Type B pancreatic cell (in vitro differentiated cells): ENCODE results near the gene SWSAP1. TPM values are rescaled to one million over a fixed set of nuclear protein-coding genes. Genes with fewer than 3 reads are reported as not detected.
"Not testable (repeated sequence)": the region's sequence is repeated elsewhere in the genome, so short reads cannot be mapped to it uniquely, and the experiment has no call there.

Source experiments
- DNase-seq: peaks from one replicate; pipeline ENCODE4 v3.0.0; 2021; ENCODE audit warnings: mixed read lengths; ENCODE audit not compliant: unreplicated experiment; ENCODE audit errors: extremely low spot score
- H3K27ac Mint-ChIP-seq: 2 replicates; pipeline ENCODE4 v1.8.0; 2021; ENCODE audit warnings: mild to moderate bottlenecking, mixed read lengths
- H3K27me3 Mint-ChIP-seq: 2 replicates; pipeline ENCODE4 v1.8.0; 2021; ENCODE audit warnings: mixed read lengths
- H3K36me3 Mint-ChIP-seq: 2 replicates; pipeline ENCODE4 v1.8.0; 2021; ENCODE audit warnings: mixed read lengths
- H3K4me1 Mint-ChIP-seq: one replicate; pipeline ENCODE4 v1.8.0; 2021; ENCODE audit warnings: mixed read lengths; ENCODE audit not compliant: unreplicated experiment
- H3K4me3 Mint-ChIP-seq: 2 replicates; pipeline ENCODE4 v1.8.0; 2021; ENCODE audit warnings: mild to moderate bottlenecking, mixed read lengths
- H3K9me3 Mint-ChIP-seq: 2 replicates; pipeline ENCODE4 v1.8.0; 2021; ENCODE audit warnings: mixed read lengths
- total RNA-seq: library from RNA; stranded (reverse); gene quantifications from 2 replicates; pipeline ENCODE4 v1.2.1, GENCODE V29; 2021; ENCODE audit warnings: low replicate concordance
- TF ChIP-seq, protein P1 (sequence below): fragments of 200-600 bp; sonication (generic); conservative IDR thresholded peaks from 2 replicates; pipeline ENCODE4 v1.5.0; 2021; ENCODE audit warnings: antibody characterized with exemption, mild to moderate bottlenecking

Gene SWSAP1
- total RNA-seq, 1 donor from 2014 or later = 2.7 TPM

DNA sequence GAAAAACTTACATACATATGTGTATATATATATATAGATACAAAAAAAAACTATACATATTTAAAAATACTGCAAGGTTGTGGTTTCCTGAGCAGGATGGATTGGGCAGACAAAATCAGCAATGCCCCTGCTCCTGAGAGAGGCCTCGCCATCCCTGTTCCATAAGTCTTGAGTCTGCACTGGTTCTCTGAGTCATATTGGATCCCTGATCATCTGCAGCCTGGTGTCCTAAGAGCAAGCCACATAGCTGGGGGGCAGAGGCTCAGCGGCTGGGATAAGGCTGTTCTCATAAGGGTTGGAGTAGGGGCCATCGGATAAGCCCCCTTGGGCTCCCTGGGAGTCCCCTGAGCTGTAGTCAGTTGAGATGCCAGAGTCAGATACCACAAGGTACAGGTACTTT lies 3.3 kb downstream of the SWSAP1 start:
- H3K27me3 Mint-ChIP-seq = peaks cover 13% of the 10 kb centered on the region
- no peak overlapping the region for H3K27ac Mint-ChIP-seq
- DNase-seq = no peak
- TF ChIP-seq, protein P1, sequence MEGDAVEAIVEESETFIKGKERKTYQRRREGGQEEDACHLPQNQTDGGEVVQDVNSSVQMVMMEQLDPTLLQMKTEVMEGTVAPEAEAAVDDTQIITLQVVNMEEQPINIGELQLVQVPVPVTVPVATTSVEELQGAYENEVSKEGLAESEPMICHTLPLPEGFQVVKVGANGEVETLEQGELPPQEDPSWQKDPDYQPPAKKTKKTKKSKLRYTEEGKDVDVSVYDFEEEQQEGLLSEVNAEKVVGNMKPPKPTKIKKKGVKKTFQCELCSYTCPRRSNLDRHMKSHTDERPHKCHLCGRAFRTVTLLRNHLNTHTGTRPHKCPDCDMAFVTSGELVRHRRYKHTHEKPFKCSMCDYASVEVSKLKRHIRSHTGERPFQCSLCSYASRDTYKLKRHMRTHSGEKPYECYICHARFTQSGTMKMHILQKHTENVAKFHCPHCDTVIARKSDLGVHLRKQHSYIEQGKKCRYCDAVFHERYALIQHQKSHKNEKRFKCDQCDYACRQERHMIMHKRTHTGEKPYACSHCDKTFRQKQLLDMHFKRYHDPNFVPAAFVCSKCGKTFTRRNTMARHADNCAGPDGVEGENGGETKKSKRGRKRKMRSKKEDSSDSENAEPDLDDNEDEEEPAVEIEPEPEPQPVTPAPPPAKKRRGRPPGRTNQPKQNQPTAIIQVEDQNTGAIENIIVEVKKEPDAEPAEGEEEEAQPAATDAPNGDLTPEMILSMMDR = no peak
- no peaks in the 10 kb centered on the region for H3K9me3 Mint-ChIP-seq
- H3K4me3 Mint-ChIP-seq = no peak overlapping the region
- H3K36me3 Mint-ChIP-seq = peaks cover 3% of the 10 kb centered on the region
- H3K4me1 Mint-ChIP-seq = peaks cover 27% of the 10 kb centered on the region

DNA sequence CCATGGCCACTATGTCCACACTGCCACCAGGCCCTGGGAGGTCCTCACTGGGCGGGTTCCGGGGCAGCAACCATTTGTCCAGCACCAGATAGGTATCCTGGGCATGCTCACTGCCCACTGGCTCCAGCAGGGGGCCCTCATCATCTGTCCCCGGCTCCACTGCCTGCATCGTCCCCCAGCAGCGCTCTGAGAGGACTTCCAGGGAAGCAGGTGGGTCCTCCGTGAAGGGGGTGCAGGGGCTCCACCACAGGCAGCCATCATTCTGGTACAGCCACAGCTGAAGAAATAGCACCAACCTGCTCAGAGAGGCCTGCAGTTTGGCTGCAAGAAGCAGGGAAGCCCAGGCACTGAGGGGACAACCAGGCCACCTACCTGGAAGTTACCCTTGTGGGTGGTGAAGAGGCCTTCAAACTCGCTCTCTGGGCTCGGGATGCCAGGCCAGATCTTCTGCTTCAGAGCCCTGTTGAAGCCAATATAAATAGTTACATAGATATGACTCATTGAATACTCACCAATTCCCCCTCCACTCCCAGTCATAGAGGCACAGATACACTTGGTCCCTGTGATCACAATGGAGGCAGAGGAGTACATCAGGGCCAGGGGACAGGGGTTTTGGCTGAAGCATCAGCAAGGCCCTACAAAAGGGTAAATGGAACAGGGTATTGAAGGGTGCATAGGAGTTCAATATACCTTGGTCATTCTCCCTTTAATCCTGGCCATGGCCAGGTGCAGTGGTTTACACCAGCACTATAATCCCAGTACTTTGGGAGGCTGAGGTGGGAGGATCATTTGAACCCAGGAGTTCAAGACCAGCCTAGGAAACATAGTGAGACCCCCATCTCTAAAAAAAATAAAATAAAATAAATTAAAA lies 4.1 kb downstream of the SWSAP1 start:
- Mint-ChIP-seq H3K36me3 (peaks cover 3% of the 10 kb centered on the region), H3K4me1 (peaks cover 22% of the 10 kb centered on the region), H3K9me3 (no peaks in the 10 kb centered on the region), H3K27ac (peak overlapping the region; percentile 64), H3K27me3 (peaks cover 17% of the 10 kb centered on the region), H3K4me3 (no peak overlapping the region)
- no peak for DNase-seq
- TF ChIP-seq, protein P1 = peak; percentile 78

DNA sequence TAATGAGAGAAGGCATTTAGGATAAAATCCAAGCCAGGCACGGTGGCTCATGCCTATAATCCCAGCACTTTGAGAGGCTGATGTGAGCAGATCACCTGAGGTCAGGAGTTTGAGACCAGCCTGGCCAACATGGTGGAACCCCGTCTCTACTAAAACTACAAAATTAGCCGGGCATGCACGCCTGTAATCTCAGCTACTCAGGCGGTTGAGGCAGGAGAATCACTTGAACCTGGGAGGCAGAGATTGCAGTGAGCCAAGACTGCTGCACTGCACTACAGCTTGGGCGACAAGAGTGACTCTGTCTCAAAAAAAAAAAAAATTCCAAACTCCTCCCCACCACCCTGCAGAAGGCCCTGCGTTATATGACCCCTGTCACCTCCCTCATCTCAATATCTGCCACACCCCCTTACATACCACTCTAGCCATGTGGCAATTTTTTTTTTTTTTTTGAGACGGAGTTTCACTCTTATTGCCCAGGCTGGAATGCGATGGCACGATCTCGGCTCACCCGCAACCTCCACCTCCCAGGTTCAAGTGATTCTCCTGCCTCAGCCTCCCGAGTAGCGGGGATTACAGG lies 4.9 kb downstream of the SWSAP1 start:
- not testable (repeated sequence) for H3K4me3 Mint-ChIP-seq, DNase-seq, H3K36me3 Mint-ChIP-seq, H3K9me3 Mint-ChIP-seq, H3K27ac Mint-ChIP-seq
- peaks cover 17% of the 10 kb centered on the region for H3K27me3 Mint-ChIP-seq
- peaks cover 23% of the 10 kb centered on the region for H3K4me1 Mint-ChIP-seq

DNA sequence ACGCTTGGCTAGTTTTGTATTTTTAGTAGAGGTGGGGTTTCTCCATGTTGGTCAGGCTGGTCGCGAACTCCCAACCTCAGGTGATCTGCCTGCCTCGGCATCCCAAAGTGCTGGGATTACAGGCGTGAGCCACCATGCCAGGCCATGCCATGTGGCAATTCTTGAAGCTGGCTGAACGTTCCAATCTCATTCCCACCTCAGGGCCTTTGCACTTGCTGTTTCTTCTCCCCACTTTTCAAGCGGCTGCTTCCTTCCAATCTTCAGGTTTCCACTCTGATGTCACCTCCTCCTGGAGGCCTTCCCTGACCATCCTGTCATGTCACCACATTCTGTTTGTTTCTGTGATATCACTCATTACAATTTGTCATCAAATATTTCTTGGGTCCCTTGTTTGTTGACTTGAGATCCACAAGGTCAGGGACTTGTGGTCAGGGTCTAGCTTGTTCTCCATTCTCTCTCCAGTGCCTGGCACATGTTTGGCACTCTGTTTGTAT lies 5.4 kb downstream of the SWSAP1 start:
- no peak overlapping the region for H3K27ac Mint-ChIP-seq

DNA sequence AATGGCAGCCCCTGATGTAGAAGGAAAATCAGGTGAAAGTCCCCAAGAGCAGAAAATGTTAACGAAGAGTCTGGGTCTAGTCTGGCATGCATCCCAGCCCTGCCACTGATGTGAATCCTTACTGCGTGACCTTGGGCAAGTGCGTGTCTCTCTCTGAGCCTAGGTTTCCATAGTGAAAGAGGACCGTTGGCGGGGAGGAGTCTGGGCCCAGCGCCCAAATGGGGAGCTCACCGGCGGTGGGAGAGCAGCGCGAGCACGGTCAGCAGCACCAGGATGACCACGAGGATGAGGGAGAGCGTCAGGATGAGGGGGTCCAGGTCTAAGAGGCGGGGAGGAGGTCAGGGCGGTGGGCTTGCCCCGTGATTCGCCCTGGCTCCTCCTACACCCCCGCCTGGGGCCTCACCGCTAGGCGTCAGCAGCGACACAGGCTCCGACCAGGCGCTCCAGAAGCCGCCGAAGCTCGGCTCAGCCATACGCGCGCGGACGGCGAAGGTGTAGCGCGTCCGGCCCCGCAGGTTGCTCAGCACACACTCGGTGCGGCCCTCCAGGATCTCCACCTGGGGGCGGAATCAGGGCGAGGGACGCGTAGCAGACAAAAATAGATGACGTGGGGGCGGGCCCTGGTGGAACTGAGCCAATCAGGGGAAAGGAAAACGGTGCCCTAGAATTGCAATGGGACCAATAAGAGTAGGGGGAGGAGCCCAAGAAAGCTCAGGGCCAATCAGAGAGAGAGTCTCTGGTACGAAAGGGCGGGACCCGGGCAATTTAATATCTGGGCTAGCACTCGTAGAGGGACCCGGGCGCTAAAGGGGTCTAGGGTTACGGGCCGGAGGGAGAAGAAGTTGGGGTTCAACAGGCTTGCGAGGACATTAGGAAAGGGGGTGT lies 6.4 kb downstream of the SWSAP1 start:
- H3K4me1 Mint-ChIP-seq = peaks cover 28% of the 10 kb centered on the region
- TF ChIP-seq, protein P1 = peak; percentile 76
- H3K27me3 Mint-ChIP-seq = peaks cover 17% of the 10 kb centered on the region
- H3K9me3 Mint-ChIP-seq = no peaks in the 10 kb centered on the region
- H3K4me3 Mint-ChIP-seq = peak overlapping the region; percentile 94
- peaks cover 3% of the 10 kb centered on the region for H3K36me3 Mint-ChIP-seq
- H3K27ac Mint-ChIP-seq = peak overlapping the region; percentile 94
- peak; percentile 95 for DNase-seq

More for the DNA sequence above, 5.4 kb downstream of the SWSAP1 start:
- Mint-ChIP-seq H3K9me3 (no peaks in the 10 kb centered on the region), H3K4me3 (peak overlapping the region; percentile 94), H3K4me1 (peaks cover 28% of the 10 kb centered on the region), H3K27me3 (peaks cover 17% of the 10 kb centered on the region), H3K36me3 (peaks cover 3% of the 10 kb centered on the region)
- DNase-seq = no peak
- TF ChIP-seq, protein P1 = no peak
